ENCODE data around the gene SCGB1D1.

SCGB1D1 gene

DNA sequence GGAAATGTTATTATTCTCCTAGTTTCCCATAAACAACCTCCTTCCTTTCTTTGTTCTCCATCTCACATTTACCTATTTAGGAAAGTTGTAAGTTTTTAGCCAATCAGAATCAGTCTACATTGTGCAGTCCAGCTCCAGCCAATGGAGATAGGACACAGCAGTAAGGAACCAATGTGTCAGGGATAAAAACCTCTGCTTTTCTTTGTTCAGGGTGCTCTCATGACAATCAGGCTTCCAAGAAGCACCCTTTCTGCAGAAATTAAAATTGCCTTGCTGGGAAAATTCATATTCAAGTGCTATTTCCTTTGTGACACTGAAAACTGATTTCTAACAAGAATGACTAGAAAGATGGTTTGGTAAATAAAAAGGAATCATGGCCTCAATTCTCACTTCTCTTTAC, 33.1 kb downstream of the SCGB1D1 start:
- TF ChIP-seq, protein P1, sequence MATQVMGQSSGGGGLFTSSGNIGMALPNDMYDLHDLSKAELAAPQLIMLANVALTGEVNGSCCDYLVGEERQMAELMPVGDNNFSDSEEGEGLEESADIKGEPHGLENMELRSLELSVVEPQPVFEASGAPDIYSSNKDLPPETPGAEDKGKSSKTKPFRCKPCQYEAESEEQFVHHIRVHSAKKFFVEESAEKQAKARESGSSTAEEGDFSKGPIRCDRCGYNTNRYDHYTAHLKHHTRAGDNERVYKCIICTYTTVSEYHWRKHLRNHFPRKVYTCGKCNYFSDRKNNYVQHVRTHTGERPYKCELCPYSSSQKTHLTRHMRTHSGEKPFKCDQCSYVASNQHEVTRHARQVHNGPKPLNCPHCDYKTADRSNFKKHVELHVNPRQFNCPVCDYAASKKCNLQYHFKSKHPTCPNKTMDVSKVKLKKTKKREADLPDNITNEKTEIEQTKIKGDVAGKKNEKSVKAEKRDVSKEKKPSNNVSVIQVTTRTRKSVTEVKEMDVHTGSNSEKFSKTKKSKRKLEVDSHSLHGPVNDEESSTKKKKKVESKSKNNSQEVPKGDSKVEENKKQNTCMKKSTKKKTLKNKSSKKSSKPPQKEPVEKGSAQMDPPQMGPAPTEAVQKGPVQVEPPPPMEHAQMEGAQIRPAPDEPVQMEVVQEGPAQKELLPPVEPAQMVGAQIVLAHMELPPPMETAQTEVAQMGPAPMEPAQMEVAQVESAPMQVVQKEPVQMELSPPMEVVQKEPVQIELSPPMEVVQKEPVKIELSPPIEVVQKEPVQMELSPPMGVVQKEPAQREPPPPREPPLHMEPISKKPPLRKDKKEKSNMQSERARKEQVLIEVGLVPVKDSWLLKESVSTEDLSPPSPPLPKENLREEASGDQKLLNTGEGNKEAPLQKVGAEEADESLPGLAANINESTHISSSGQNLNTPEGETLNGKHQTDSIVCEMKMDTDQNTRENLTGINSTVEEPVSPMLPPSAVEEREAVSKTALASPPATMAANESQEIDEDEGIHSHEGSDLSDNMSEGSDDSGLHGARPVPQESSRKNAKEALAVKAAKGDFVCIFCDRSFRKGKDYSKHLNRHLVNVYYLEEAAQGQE (IDR thresholded peaks at IDR 0.05; ENCODE audit: insufficient read depth in 1 of 2, low read depth in 2 of 2, low read length in 2 of 2): no peak

DNA sequence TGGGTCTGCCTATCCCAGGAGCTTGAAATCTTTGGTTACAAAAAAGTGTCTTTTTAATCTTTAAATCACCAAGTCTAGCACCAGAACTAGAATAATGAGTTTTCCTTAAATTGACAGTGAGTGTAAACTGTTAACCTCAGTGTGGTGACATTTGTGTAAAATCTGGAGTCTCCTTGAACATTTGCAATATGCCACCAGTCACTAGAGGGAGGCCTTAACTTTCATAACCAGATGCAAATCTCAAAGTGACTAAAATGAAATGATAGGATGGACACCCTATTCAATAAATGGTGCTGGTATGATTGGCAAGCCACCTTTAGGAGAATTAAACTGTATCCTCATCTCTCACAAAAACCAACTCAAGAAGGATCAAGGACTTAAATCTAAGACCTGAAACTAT, 43.7 kb downstream of the SCGB1D1 start:
- TF ChIP-seq, protein P1 (IDR thresholded peaks at IDR 0.05; ENCODE audit: insufficient read depth in 1 of 2, low read depth in 2 of 2, low read length in 2 of 2): no peak
- TF ChIP-seq POLR2AphosphoS5 (IDR thresholded peaks at IDR 0.05; ENCODE audit: low read depth, low read length): no peak
- no peak for TF ChIP-seq TAF1 (IDR thresholded peaks at IDR 0.05; ENCODE audit: borderline replicate concordance, insufficient read depth, low read length)
- TF ChIP-seq FOXP2 (optimal IDR thresholded peaks at IDR 0.05; ENCODE audit: borderline replicate concordance, extremely low read depth, extremely low read length, insufficient read depth): no peak

DNA sequence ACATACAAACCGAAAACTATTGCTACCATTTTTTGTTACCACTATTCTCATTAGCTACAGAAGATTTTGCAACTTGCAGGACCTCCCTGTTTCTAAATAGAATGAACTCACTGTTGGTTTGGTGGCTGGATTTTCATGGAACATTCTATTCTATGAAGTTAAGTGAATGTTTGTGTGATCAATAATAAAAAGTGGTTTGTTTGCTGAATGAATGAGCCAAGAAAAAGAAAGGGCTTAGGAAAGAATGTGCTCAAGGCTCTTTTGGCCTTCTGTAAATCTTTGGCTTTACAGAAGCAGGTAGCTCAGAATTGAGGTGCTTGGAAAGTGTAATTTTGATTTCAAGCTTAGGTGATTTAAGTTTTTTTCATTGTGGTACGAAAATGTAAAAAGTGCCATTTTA, 46.2 kb downstream of the SCGB1D1 start:
- TF ChIP-seq TAF1 (IDR thresholded peaks at IDR 0.05; ENCODE audit: borderline replicate concordance, insufficient read depth, low read length) (no peak), SIN3A (IDR thresholded peaks at IDR 0.05; ENCODE audit: borderline replicate concordance, insufficient read depth, low read length) (no peak), POLR2AphosphoS5 (IDR thresholded peaks at IDR 0.05; ENCODE audit: low read depth, low read length) (no peak), FOXP2 (optimal IDR thresholded peaks at IDR 0.05; ENCODE audit: borderline replicate concordance, extremely low read depth, extremely low read length, insufficient read depth) (no peak)
- TF ChIP-seq, protein P1 (IDR thresholded peaks at IDR 0.05; ENCODE audit: insufficient read depth in 1 of 2, low read depth in 2 of 2, low read length in 2 of 2): no peak

DNA sequence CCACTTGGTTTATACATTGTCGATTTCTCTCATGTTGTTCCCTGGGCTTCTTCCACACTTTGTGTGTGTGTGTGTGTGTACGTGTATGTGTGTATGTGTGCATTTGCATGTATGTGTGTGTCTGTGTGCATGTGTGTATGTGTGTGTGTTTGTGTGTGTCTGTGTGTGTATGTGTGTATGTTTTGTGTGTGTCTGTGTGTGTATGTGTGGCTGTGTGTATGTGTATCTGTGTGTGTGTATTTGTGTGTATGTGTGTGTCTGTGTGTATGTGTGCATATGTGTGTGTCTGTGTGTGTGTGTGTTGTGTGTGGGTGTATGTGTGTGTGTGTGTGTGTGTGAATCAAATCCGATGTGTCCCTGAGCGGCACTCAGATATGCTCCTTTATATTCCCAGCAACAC, 47.5 kb downstream of the SCGB1D1 start:
- TF ChIP-seq POLR2AphosphoS5 (IDR thresholded peaks at IDR 0.05; ENCODE audit: low read depth, low read length) (no peak), FOXP2 (optimal IDR thresholded peaks at IDR 0.05; ENCODE audit: borderline replicate concordance, extremely low read depth, extremely low read length, insufficient read depth) (no peak), SIN3A (IDR thresholded peaks at IDR 0.05; ENCODE audit: borderline replicate concordance, insufficient read depth, low read length) (no peak)
- TF ChIP-seq, protein P1 (IDR thresholded peaks at IDR 0.05; ENCODE audit: insufficient read depth in 1 of 2, low read depth in 2 of 2, low read length in 2 of 2): no peak

- no peak for TF ChIP-seq TAF1 (IDR thresholded peaks at IDR 0.05; ENCODE audit: borderline replicate concordance, insufficient read depth, low read length)
These were observed 48.1 kb downstream of the SCGB1D1 start for GRCh38 chr11:62238151-62238550.

- TF ChIP-seq FOXP2 (optimal IDR thresholded peaks at IDR 0.05; ENCODE audit: borderline replicate concordance, extremely low read depth, extremely low read length, insufficient read depth): no peak
- TF ChIP-seq TAF1 (IDR thresholded peaks at IDR 0.05; ENCODE audit: borderline replicate concordance, insufficient read depth, low read length): no peak
- no peak for TF ChIP-seq SIN3A (IDR thresholded peaks at IDR 0.05; ENCODE audit: borderline replicate concordance, insufficient read depth, low read length)
- no peak for TF ChIP-seq POLR2AphosphoS5 (IDR thresholded peaks at IDR 0.05; ENCODE audit: low read depth, low read length)
- TF ChIP-seq, protein P1 (IDR thresholded peaks at IDR 0.05; ENCODE audit: insufficient read depth in 1 of 2, low read depth in 2 of 2, low read length in 2 of 2): no peak
These were observed 51.1 kb downstream of the SCGB1D1 start for GRCh38 chr11:62241095-62241494.

Measured in PFSK-1 (cell line).